Panc1 (cell line): Measurements from ENCODE around the gene RMND1. TPM values are rescaled to one million over a fixed set of nuclear protein-coding genes. Genes with fewer than 3 reads are reported as not detected.
A peak's percentile ranks its signal among the peaks of the same experiment; 100 is the strongest.

Experiments used
- ATAC-seq: fragments of 200-7000 bp; cut with Tn5 transposase; 2 replicates; pipeline ENCODE4 v1.9.1; 2020; ENCODE audit warnings: mild to moderate bottlenecking, moderate library complexity
- BruUV-seq: library from RNA; stranded (reverse); fragments of 400-500 nt; replicated peaks from 2 replicates; lab custom pipeline; 2021; lab: Mats Ljungman, UMichigan
- CTCF ChIA-PET: fragments of 300-600 bp; sonication (Branson Sonifier 250); formaldehyde crosslinking; loops from one replicate; lab custom pipeline; 2022; ENCODE audit warnings: antibody characterized with exemption; lab: Charles Lee
- POLR2A ChIA-PET: fragments of 300-600 bp; sonication (Branson Sonifier 250); formaldehyde crosslinking; loops from one replicate; lab custom pipeline; 2022; ENCODE audit warnings: antibody characterized with exemption; lab: Charles Lee
- DNase-seq: peaks from one replicate; pipeline ENCODE4 v3.0.0-alpha.2; 2010; ENCODE audit warnings: low read depth, low spot score
- H3K27ac ChIP-seq: 2 replicates; pipeline ENCODE4 v1.5.1; 2011; ENCODE audit warnings: mild to moderate bottlenecking, low read length, inconsistent platforms
- H3K27me3 ChIP-seq: fragments of 200-500 bp; sonication (Bioruptor generic); 2 replicates; pipeline ENCODE4 v1.6.0; 2014; ENCODE audit warnings: low read length, inconsistent platforms; ENCODE audit not compliant: control insufficient read depth, insufficient read depth
- H3K36me3 ChIP-seq: fragments of 200-500 bp; sonication (Bioruptor generic); 2 replicates; pipeline ENCODE4 v1.5.1; 2014; ENCODE audit warnings: inconsistent platforms, mild to moderate bottlenecking, low read length, moderate library complexity; ENCODE audit not compliant: control insufficient read depth, insufficient read depth
- H3K4me1 ChIP-seq: 2 replicates; pipeline ENCODE4 v1.5.1; 2011; ENCODE audit warnings: inconsistent platforms, mild to moderate bottlenecking, low read length, moderate library complexity; ENCODE audit not compliant: control insufficient read depth, insufficient read depth
- H3K4me3 ChIP-seq, 2 experiments: 2 replicates each; pipeline ENCODE4 v1.5.1; 2011 to 2012; ENCODE audit warnings: low read depth in 2 of 2, low read length in 2 of 2, mild to moderate bottlenecking in 2 of 2, inconsistent platforms in 1 of 2, moderate library complexity in 1 of 2
- H3K9me3 ChIP-seq: fragments of 200-500 bp; sonication (Bioruptor generic); 2 replicates; pipeline ENCODE4 v1.5.1; 2014; ENCODE audit warnings: low read depth, mild to moderate bottlenecking, inconsistent platforms, low read length, moderate library complexity; ENCODE audit not compliant: control insufficient read depth, insufficient read depth
- POLR2AphosphoS5 ChIP-seq: IDR thresholded peaks from 2 replicates; pipeline ENCODE4 v1.6.1; 2012; ENCODE audit warnings: mild to moderate bottlenecking, low read depth, low read length, moderate library complexity
- REST ChIP-seq, 2 experiments: IDR thresholded peaks; 2 replicates each; pipeline ENCODE4 v1.6.1; 2011 to 2012; ENCODE audit warnings: low read depth in 2 of 2, control low read depth in 1 of 2, low read length in 1 of 2, mild to moderate bottlenecking in 1 of 2, moderate library complexity in 1 of 2; ENCODE audit not compliant: insufficient read depth in 1 of 2
- SIN3A ChIP-seq: IDR thresholded peaks from 2 replicates; pipeline ENCODE4 v1.6.1; 2012; ENCODE audit warnings: low read depth, mild to moderate bottlenecking, low read length, moderate library complexity, borderline replicate concordance; ENCODE audit not compliant: insufficient read depth
- TCF7L2 ChIP-seq: IDR thresholded peaks from 2 replicates; pipeline ENCODE4 v1.6.1; 2011; ENCODE audit warnings: mild to moderate bottlenecking, low read depth, low read length, inconsistent platforms
- in situ Hi-C: cut with HindIII; loops from 2 replicates; pipeline ENCODE4 v1.10.0; 2016; ENCODE audit warnings: low sequenced_read_pairs, low pct_unique_long_range_greater_than_20kb
- intact Hi-C: fragments of 100-400 bp; cut with micrococcal nuclease; formaldehyde crosslinking; loops from one replicate; pipeline ENCODE4 v1.10.0; 2022; ENCODE audit not compliant: unreplicated experiment
- total RNA-seq: library from RNA; stranded (reverse); gene quantifications from one replicate; pipeline ENCODE4 v1.2.1, GENCODE V29; 2021; ENCODE audit not compliant: unreplicated experiment
- TF ChIP-seq, protein P1 (sequence below): fragments of 450-650 bp; IDR thresholded peaks from 2 replicates; pipeline ENCODE4 v1.5.1; 2017; ENCODE audit warnings: mild to moderate bottlenecking

RMND1 gene
- total RNA-seq, 1 experiment from 2014 or later: 16.1 TPM

DNA sequence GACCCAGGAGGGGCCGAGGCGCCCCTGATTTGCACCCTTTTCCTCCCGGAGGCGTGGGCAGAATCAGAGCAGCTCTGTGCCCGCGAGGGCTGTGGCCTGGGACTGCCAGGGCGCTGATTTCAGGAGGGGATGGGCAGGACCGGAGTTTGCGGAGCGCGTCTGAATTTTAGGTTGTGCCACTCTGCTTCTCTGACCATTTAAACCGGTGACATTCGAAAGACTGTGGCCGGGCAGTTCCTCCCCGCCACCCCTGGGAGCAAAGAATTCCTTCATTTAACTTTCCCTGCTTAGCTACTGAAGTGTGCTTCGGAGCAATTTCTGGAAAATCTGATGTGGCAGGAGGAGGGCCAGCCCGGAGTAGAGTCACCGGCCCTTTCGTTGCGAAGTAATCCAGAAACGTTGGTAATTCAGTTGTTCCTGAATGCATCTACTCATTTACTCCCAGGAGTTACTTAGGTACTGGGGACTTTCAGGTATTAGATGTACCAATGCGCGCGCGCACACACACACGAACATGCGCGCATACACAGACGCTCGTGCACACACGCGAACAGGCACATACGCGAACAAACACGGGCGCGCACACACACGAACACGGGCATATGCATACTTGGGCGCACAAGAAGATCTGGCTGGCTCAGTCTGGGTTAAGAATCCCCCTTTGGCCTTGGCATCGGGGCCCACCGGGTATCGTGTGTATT is 42.5 kb upstream of the RMND1 start:
- peaks cover 23% of the 10 kb centered on the region for H3K27me3 ChIP-seq
- H3K27ac ChIP-seq: no peak overlapping the region
- TF ChIP-seq POLR2AphosphoS5 (no peak), SIN3A (no peak), REST (IDR thresholded peaks at IDR 0.05; ENCODE audit: insufficient read depth in 1 of 2, low read depth in 2 of 2, low read length in 1 of 2) (no peak), TCF7L2 (no peak)
- TF ChIP-seq, protein P1, sequence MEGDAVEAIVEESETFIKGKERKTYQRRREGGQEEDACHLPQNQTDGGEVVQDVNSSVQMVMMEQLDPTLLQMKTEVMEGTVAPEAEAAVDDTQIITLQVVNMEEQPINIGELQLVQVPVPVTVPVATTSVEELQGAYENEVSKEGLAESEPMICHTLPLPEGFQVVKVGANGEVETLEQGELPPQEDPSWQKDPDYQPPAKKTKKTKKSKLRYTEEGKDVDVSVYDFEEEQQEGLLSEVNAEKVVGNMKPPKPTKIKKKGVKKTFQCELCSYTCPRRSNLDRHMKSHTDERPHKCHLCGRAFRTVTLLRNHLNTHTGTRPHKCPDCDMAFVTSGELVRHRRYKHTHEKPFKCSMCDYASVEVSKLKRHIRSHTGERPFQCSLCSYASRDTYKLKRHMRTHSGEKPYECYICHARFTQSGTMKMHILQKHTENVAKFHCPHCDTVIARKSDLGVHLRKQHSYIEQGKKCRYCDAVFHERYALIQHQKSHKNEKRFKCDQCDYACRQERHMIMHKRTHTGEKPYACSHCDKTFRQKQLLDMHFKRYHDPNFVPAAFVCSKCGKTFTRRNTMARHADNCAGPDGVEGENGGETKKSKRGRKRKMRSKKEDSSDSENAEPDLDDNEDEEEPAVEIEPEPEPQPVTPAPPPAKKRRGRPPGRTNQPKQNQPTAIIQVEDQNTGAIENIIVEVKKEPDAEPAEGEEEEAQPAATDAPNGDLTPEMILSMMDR: no peak
- BruUV-seq: no TSS peak
- ChIA-PET POLR2A (no interaction called here), CTCF (no interaction called here)
- no peaks in the 10 kb centered on the region for H3K9me3 ChIP-seq
- peak overlapping the region; percentile 49 to 55 for H3K4me3 ChIP-seq
- no peaks in the 10 kb centered on the region for H3K36me3 ChIP-seq
- DNase-seq (no peak), ATAC-seq (peak; percentile 71)
- intact Hi-C loops (no loop called here), in situ Hi-C loops (no loop called here)
- H3K4me1 ChIP-seq: no peaks in the 10 kb centered on the region; the same call in 1 of the 2 replicates

- peak within 1 kb of the TSS; percentile 49 to 55 for H3K4me3 ChIP-seq
- no peaks in the 10 kb centered on the region; the same call in 1 of the 2 replicates for H3K4me1 ChIP-seq
- POLR2A ChIA-PET: no interaction called here
- no peaks in the 10 kb centered on the region for H3K9me3 ChIP-seq
- no peaks in the 10 kb centered on the region for H3K36me3 ChIP-seq
- TF ChIP-seq, protein P1: no peak
- TF ChIP-seq REST (IDR thresholded peaks at IDR 0.05; ENCODE audit: insufficient read depth in 1 of 2, low read depth in 2 of 2, low read length in 1 of 2) (no peak), TCF7L2 (no peak), POLR2AphosphoS5 (no peak), SIN3A (no peak)
- intact Hi-C loops (no loop called here), in situ Hi-C loops (no loop called here)
- no peak within 1 kb of the TSS for H3K27ac ChIP-seq
- peaks cover 23% of the 10 kb centered on the region for H3K27me3 ChIP-seq
- peak; percentile 74 for ATAC-seq
- no peak for DNase-seq
- no TSS peak for BruUV-seq
- CTCF ChIA-PET: no interaction called here
Observed at GRCh38 chr6:151493804-151494234, 41.9 kb upstream of the RMND1 start, which contains the start of gene CCDC170. TSS of gene CCDC170 (plus strand) at chr6:151494017. CDS start at chr6:151494129, 112 bp downstream.
